SK-N-SH (cell line): ENCODE results near the gene DENND2A.
"Not testable (repeated sequence)": the region's sequence is repeated elsewhere in the genome, so short reads cannot be mapped to it uniquely, and the experiment has no call there.

Source experiments
- POLR2AphosphoS5 ChIP-seq: IDR thresholded peaks from 2 replicates; pipeline ENCODE4 v1.6.1; 2012; ENCODE audit warnings: low read depth, low read length
- RXRA ChIP-seq: IDR thresholded peaks from 2 replicates; pipeline ENCODE4 v1.4.0; 2012; ENCODE audit warnings: low read depth, mild to moderate bottlenecking, borderline replicate concordance
- SIN3A ChIP-seq: IDR thresholded peaks from 2 replicates; pipeline ENCODE4 v1.6.1; 2012; ENCODE audit warnings: low read depth, mild to moderate bottlenecking, low read length, moderate library complexity, borderline replicate concordance
- TAF1 ChIP-seq: IDR thresholded peaks from 2 replicates; pipeline ENCODE4 v1.6.1; 2012; ENCODE audit warnings: low read depth, mild to moderate bottlenecking, low read length, moderate library complexity, borderline replicate concordance
- YY1 ChIP-seq: IDR thresholded peaks from 2 replicates; pipeline ENCODE4 v1.4.0; 2012; ENCODE audit warnings: low read depth, mild to moderate bottlenecking
- TF ChIP-seq, protein P1 (sequence below): fragments of 200-600 bp; sonication (generic); IDR thresholded peaks from 2 replicates; pipeline ENCODE4 v1.6.1; 2017; ENCODE audit warnings: antibody characterized with exemption, mild to moderate bottlenecking, moderate library complexity

GRCh38 chr7:140566186-140566585, 74.4 kb downstream of the DENND2A start:
- TF ChIP-seq YY1, SIN3A, TAF1, POLR2AphosphoS5, RXRA: not testable (repeated sequence)
- TF ChIP-seq, protein P1, sequence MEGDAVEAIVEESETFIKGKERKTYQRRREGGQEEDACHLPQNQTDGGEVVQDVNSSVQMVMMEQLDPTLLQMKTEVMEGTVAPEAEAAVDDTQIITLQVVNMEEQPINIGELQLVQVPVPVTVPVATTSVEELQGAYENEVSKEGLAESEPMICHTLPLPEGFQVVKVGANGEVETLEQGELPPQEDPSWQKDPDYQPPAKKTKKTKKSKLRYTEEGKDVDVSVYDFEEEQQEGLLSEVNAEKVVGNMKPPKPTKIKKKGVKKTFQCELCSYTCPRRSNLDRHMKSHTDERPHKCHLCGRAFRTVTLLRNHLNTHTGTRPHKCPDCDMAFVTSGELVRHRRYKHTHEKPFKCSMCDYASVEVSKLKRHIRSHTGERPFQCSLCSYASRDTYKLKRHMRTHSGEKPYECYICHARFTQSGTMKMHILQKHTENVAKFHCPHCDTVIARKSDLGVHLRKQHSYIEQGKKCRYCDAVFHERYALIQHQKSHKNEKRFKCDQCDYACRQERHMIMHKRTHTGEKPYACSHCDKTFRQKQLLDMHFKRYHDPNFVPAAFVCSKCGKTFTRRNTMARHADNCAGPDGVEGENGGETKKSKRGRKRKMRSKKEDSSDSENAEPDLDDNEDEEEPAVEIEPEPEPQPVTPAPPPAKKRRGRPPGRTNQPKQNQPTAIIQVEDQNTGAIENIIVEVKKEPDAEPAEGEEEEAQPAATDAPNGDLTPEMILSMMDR: not testable (repeated sequence)
